HPDE6-E6E7 (cell line): Measurements from ENCODE around the gene TCF12.

ENCODE experiments used
- DNase-seq: peaks from one replicate; pipeline ENCODE4 v3.0.0; 2011; ENCODE audit warnings: missing footprints; ENCODE audit errors: extremely low spot score

The TCF12 gene

GRCh38 chr15:57251941-57252340 lies 333.5 kb downstream of the TCF12 start:
- no peak for DNase-seq

- no peak for DNase-seq
Observed at GRCh38 chr15:57253082-57253481, 334.6 kb downstream of the TCF12 start.

DNA sequence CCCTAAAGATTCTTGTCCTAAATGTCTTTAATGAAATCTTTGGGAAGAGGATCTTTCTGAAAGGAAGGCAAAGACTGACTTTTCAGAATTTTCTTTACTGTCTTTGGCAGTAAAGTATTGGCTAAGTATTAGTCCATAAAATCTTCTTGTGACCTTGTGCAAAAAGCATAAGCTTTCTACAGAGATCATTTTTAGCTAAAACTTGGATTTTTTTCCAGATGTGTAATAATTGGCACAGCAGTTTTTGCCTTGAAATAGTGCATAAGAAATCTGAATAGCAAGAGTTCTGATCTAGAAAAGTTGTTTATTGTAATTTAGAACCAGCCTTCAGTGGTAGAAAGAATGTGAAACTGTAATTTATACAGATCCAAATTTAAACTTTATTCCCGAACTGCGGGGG lies 335.1 kb downstream of the TCF12 start:
- no peak for DNase-seq

DNA sequence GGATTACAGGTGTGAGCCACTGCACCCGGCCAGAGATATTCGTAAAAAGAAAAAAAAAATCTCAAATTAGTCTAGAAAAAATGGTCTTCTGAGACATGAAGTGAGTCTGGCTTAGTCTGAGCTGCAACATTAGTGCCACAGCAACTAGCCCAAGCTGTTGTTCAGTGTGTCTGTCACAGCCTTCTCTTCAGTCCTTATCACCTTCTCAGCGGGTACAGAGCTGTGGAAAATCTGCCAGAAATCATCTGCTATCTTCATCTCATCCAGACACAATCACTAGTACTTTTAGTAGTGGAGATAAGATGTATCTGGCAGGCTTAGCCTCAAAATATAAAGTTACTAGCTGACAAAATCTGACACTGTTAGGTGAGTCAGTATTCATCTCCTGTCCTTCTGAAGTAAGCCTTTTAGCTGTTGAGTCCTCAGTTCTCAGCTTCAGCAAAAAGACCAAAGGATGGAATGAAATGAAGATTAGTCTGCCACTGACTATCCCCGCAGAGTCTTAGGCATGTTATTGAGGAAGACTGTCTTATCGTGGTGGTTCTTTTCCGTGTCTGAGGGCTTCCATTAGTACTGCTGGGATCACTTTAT lies 337.4 kb downstream of the TCF12 start:
- DNase-seq = no peak

- no peak for DNase-seq
Observed at GRCh38 chr15:57256939-57257338, 338.5 kb downstream of the TCF12 start.

GRCh38 chr15:57259568-57260040 lies 341.2 kb downstream of the TCF12 start:
- DNase-seq = no peak

- DNase-seq = no peak
Observed at GRCh38 chr15:57263520-57263919, 345.1 kb downstream of the TCF12 start.

DNA sequence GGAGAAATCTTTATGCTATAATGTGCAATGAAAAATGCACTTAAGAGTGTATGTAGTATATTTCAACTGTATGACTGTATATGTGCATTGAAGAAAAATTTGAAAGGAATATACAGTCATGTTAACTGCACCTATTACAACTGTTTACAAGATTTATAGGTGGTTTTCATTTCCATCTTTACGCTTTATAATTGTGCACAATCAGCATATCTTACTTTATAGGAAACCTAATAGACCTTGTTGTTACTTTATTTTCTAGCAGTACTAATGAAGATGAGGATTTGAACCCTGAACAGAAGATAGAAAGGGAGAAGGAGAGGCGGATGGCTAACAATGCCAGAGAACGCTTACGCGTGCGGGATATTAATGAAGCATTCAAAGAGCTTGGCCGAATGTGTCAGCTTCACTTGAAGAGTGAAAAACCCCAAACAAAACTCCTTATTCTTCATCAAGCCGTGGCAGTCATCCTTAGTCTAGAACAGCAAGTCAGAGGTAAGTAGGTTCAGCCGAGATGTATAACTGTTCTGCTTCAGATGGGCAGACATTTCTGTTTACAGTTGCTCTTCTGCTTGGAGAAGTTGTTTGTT lies 354.4 kb downstream of the TCF12 start:
- DNase-seq = no peak

DNA sequence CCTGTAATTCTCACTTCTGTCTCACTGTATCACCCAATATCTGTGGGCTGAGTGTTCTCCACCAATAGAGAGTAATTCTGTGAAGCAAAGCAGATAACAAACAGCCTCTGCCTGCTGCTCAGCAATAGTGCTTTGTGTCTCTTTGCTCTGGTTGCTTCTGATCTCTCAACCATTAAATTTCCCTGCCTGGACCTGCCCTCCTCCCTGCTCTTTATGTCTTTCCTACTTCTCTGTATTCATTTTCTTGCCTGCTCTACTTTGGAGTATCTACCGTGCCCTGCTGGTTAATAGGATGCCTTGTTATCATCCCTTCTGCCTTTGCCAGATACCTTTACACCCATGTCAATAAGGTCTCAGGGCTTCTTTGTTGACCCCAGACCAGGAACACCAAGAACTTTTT lies 355.0 kb downstream of the TCF12 start:
- DNase-seq = no peak

DNA sequence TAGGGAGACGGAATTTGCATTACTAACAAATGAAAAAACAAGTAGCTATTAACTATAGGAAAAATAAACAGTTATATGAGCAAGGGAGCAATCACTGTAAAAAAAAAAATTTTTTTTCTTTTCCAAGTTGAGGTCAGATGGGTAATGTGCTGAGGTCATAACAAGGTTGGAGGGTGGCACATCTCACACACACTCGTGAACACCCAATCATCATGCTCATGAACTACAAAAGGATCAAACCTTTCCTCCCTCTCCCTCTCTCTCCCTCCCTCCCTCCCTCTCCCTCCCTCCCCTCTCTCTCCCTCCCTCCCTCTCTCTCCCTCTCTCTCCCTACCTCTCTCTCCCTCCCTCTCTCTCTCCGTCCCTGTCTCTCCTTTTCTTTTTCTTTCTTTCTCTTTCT lies 360.0 kb downstream of the TCF12 start:
- no peak for DNase-seq

DNA sequence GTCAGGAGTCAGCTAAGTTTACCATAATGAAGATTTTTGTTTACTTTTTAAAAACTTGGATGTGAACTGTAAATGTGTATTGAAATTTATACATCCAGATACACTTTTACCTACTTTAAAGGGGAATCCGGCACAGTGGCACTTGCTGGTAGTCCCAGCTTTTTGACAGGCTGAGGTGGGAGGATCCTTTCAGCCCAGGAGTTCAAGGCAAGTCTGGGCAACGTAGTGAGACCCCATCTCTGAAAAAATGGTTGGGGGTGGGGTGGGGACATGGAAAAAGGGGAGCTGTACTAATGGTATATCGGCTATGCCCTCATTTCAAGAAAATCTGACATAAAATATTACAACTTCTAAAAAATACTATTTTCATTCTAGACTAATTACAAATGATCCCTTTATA lies 362.0 kb downstream of the TCF12 start:
- no peak for DNase-seq

GRCh38 chr15:57281321-57281720 lies 362.9 kb downstream of the TCF12 start:
- no peak for DNase-seq

- DNase-seq = no peak
Observed at GRCh38 chr15:57282686-57283085, 364.2 kb downstream of the TCF12 start.

DNA sequence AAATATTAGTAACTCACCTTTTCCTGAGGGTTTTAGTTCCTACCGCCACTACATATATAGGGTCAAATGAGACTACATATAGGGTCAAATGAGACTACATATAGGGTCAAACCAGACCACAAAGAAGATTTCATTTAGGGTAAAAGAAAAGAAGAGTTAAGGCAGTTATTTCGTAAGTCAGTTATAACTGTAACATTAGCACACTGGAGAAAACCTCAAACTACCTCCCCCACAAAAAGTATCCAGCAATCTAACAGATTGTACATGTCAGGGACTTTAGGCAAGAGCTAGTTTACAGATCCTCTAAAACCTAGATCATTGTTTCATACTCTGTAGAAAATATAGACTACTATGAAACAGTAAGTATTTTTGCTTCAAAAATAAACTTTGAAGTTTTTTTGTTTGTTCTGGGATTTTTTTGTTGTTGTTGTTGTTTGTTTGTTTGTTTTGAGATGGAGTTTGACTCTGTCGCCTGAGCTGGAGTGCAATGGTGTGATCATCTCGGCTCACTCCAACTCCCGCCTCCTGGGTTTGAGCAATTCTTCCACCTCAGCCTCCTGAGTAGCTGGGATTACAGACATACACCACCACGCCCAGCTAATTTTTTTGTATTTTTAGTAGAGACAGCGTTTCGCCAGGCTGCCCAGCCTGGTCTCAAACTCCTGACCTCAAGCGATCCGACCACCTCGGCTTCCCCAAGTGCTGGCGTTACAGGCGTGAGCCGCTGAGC lies 365.5 kb downstream of the TCF12 start:
- DNase-seq = no peak

GRCh38 chr15:57284535-57284934 lies 366.1 kb downstream of the TCF12 start:
- no peak for DNase-seq

DNA sequence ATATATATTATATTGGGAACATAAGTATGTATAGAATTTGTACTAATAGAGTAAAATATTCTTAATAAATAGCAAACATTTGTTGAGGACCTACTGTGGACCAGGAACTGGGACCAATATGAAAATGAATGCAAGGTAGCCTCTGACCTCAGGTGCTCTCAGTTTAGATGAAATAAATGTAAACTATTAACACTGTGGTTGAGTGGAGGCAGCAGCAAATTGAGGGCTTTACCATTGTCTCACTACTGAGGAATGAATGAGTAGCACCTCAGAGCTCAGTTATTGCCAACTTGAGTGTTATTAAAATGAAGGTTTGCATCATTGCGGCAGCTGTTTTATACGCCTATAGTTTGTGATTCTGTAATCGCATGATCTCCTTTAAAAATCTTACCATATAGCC lies 366.9 kb downstream of the TCF12 start:
- DNase-seq = no peak

GRCh38 chr15:57286446-57287122 lies 368.1 kb downstream of the TCF12 start:
- no peak for DNase-seq

- no peak for DNase-seq
Observed at GRCh38 chr15:57287123-57287521, 368.7 kb downstream of the TCF12 start.

- DNase-seq = no peak
Observed at GRCh38 chr15:57288926-57289580, 370.6 kb downstream of the TCF12 start.

- DNase-seq = no peak
Observed at GRCh38 chr15:57290187-57290586, 371.7 kb downstream of the TCF12 start.

DNA sequence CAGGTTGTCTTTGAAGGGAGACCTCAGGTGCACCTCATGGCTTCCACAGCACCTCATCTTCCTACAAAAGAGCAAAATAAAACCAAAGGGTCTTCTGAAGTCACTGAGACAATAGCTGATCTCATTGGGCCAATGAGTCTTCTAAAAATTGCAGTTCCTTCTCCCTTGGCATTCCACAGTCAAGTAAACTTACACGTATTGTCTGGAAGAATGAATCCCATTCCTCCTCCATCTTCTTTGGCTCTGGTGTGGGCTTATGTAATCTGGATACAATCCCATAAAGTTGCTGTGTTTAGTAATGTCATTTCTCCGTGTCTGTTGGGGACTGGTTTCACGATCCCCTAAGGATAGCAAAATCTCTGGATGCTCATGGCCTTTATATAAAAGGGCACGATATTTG lies 372.4 kb downstream of the TCF12 start:
- DNase-seq = no peak
